ENCODE results near the gene PDGFD. TPM values are rescaled to one million over a fixed set of nuclear protein-coding genes. Genes with fewer than 3 reads are reported as not detected.

PDGFD gene
- polyA plus RNA-seq, 1 donor (not counting 4 experiments of a cell fraction or from before 2014, with no cell fraction given): 0.28 TPM

DNA sequence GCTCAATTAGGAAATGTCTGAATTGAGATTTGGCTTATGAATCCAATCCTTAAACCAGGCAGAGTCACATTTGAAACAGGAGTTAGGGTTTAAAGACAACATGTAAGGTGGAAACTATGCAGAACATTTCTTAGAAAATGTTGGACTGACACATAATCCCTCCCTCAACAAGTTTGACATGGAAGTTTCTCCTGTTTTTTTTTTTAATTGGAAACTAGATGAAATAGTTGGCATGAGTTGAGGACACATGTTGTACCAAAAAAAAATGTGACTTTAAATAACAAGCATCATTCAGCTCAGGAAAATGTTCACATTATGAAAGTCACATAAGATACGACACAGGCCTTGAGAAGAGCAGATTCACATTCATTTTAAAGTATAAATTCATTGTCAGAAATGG is 282.4 kb downstream of the PDGFD start:
- no peaks in the 10 kb centered on the region for H4K20me1 ChIP-seq (ENCODE audit: control insufficient read depth, extremely low read depth, insufficient read depth, low read length)
- no peak overlapping the region for H3K9ac ChIP-seq (ENCODE audit: control insufficient read depth, extremely low read depth, insufficient read depth, low read length)
- no peaks in the 10 kb centered on the region for H3K9me1 ChIP-seq (ENCODE audit: control insufficient read depth, extremely low read depth, insufficient read depth, low read length)
- H3K9me3 ChIP-seq (ENCODE audit: control insufficient read depth, low read depth, low read length): no peaks in the 10 kb centered on the region
- no peak overlapping the region for H3K4me2 ChIP-seq (ENCODE audit: control insufficient read depth, extremely low read depth, insufficient read depth, low read depth, low read length)
- H2AFZ ChIP-seq (ENCODE audit: control insufficient read depth, low read length): no peak overlapping the region
- no peak overlapping the region for H3K27ac ChIP-seq (ENCODE audit: control insufficient read depth, insufficient read depth, low read length)
- no peaks in the 10 kb centered on the region for H3K36me3 ChIP-seq (ENCODE audit: control insufficient read depth in 2 of 2, extremely low read depth in 1 of 2, insufficient read depth in 2 of 2, low read length in 2 of 2)
- dilution Hi-C loops (cut with MboI; ENCODE audit: extremely low pct_ligation_motif_present, low sequenced_read_pairs): no loop called here
- H3K4me1 ChIP-seq (ENCODE audit: control insufficient read depth, extremely low read depth, insufficient read depth, low read length): no peaks in the 10 kb centered on the region
- FAIRE-seq: no peak
- H3K27me3 ChIP-seq (ENCODE audit: control insufficient read depth, extremely low read depth, insufficient read depth, low read length): no peaks in the 10 kb centered on the region
- TF ChIP-seq, protein P1, sequence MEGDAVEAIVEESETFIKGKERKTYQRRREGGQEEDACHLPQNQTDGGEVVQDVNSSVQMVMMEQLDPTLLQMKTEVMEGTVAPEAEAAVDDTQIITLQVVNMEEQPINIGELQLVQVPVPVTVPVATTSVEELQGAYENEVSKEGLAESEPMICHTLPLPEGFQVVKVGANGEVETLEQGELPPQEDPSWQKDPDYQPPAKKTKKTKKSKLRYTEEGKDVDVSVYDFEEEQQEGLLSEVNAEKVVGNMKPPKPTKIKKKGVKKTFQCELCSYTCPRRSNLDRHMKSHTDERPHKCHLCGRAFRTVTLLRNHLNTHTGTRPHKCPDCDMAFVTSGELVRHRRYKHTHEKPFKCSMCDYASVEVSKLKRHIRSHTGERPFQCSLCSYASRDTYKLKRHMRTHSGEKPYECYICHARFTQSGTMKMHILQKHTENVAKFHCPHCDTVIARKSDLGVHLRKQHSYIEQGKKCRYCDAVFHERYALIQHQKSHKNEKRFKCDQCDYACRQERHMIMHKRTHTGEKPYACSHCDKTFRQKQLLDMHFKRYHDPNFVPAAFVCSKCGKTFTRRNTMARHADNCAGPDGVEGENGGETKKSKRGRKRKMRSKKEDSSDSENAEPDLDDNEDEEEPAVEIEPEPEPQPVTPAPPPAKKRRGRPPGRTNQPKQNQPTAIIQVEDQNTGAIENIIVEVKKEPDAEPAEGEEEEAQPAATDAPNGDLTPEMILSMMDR (optimal IDR thresholded peaks at IDR 0.05 in 1 of 3, IDR thresholded peaks at IDR 0.05 in 1 of 3, conservative IDR thresholded peaks at IDR 0.05 in 1 of 3; ENCODE audit: extremely low read depth in 1 of 3, insufficient read depth in 2 of 3, low read length in 3 of 3): no peak
- no peak for TF ChIP-seq EZH2 (IDR thresholded peaks at IDR 0.05; ENCODE audit: low read length)
- no peak for DNase-seq (ENCODE audit: low read depth, low spot score)
- no peak overlapping the region for H3K4me3 ChIP-seq (ENCODE audit: control insufficient read depth in 2 of 3, extremely low read depth in 1 of 3, insufficient read depth in 2 of 3, low read depth in 1 of 3, low read length in 3 of 3)
- no peaks in the 10 kb centered on the region for H3K79me2 ChIP-seq (ENCODE audit: control insufficient read depth, insufficient read depth, low read length)

DNA sequence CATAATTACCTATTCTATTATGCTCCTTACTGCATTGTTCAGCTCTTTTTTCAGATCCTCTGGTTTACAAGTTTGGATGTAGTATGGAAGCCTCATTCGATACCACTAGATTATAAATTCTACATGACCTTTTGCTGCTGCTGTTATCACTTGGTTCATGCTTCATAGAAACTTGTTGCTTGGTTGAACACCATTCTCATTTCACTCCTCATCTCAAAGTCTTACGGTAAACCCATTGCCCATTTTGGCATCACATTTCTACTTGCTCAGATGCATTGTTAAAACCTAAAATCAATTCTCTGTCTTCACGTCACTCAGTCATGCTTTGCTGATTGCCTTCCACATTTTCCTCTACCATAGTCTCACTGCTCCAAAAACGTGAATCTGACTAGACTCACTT is 283.0 kb downstream of the PDGFD start:
- H3K27ac ChIP-seq (ENCODE audit: control insufficient read depth, insufficient read depth, low read length): no peak overlapping the region
- no peak for FAIRE-seq
- dilution Hi-C loops (cut with MboI; ENCODE audit: extremely low pct_ligation_motif_present, low sequenced_read_pairs): no loop called here

More for the DNA sequence above, 283.0 kb downstream of the PDGFD start:
- Histone ChIP-seq H2AFZ (ENCODE audit: control insufficient read depth, low read length) (no peak overlapping the region), H3K4me2 (ENCODE audit: control insufficient read depth, extremely low read depth, insufficient read depth, low read depth, low read length) (no peak overlapping the region), H3K27me3 (ENCODE audit: control insufficient read depth, extremely low read depth, insufficient read depth, low read length) (no peaks in the 10 kb centered on the region), H3K4me3 (ENCODE audit: control insufficient read depth in 2 of 3, extremely low read depth in 1 of 3, insufficient read depth in 2 of 3, low read depth in 1 of 3, low read length in 3 of 3) (no peak overlapping the region), H4K20me1 (ENCODE audit: control insufficient read depth, extremely low read depth, insufficient read depth, low read length) (no peaks in the 10 kb centered on the region), H3K36me3 (ENCODE audit: control insufficient read depth in 2 of 2, extremely low read depth in 1 of 2, insufficient read depth in 2 of 2, low read length in 2 of 2) (no peaks in the 10 kb centered on the region), H3K4me1 (ENCODE audit: control insufficient read depth, extremely low read depth, insufficient read depth, low read length) (no peaks in the 10 kb centered on the region), H3K9me1 (ENCODE audit: control insufficient read depth, extremely low read depth, insufficient read depth, low read length) (no peaks in the 10 kb centered on the region), H3K79me2 (ENCODE audit: control insufficient read depth, insufficient read depth, low read length) (no peaks in the 10 kb centered on the region), H3K9me3 (ENCODE audit: control insufficient read depth, low read depth, low read length) (no peaks in the 10 kb centered on the region), H3K9ac (ENCODE audit: control insufficient read depth, extremely low read depth, insufficient read depth, low read length) (no peak overlapping the region)
- DNase-seq (ENCODE audit: low read depth, low spot score): no peak
- TF ChIP-seq, protein P1 (optimal IDR thresholded peaks at IDR 0.05 in 1 of 3, IDR thresholded peaks at IDR 0.05 in 1 of 3, conservative IDR thresholded peaks at IDR 0.05 in 1 of 3; ENCODE audit: extremely low read depth in 1 of 3, insufficient read depth in 2 of 3, low read length in 3 of 3): no peak
- TF ChIP-seq EZH2 (IDR thresholded peaks at IDR 0.05; ENCODE audit: low read length): no peak
